GM23338 (cell line): Measurements from ENCODE around the gene PTS. TPM values are rescaled to one million over a fixed set of nuclear protein-coding genes. Genes with fewer than 3 reads are reported as not detected.

ENCODE experiments used
- ATAC-seq: fragments of 200-7000 bp; cut with Tn5 transposase; 3 replicates; pipeline ENCODE4 v1.9.1; 2020
- DNase-seq: peaks from one replicate; pipeline ENCODE4 v3.0.0-alpha.2; 2015; ENCODE audit warnings: low spot score
- H2AFZ ChIP-seq: fragments of 200-600 bp; sonication (generic); 2 replicates; pipeline ENCODE4 v1.8.0; 2016; ENCODE audit warnings: antibody characterized with exemption, mild to moderate bottlenecking, moderate library complexity
- H3F3A ChIP-seq: fragments of 200-600 bp; sonication (generic); replicated peaks from 2 replicates; pipeline ENCODE4 v1.8.0; 2017; ENCODE audit warnings: antibody characterized with exemption, mixed run types, low read depth
- H3K27ac ChIP-seq: fragments of 200-600 bp; sonication (generic); 2 replicates; pipeline ENCODE4 v1.6.1; 2016; ENCODE audit warnings: low read depth
- H3K27me3 ChIP-seq: fragments of 200-600 bp; sonication (generic); 2 replicates; pipeline ENCODE4 v1.8.0; 2016; ENCODE audit warnings: mild to moderate bottlenecking, mixed run types, moderate library complexity; ENCODE audit not compliant: insufficient read depth
- H3K36me3 ChIP-seq: fragments of 200-600 bp; sonication (generic); 2 replicates; pipeline ENCODE4 v1.8.0; 2016; ENCODE audit warnings: mild to moderate bottlenecking; ENCODE audit not compliant: insufficient read depth
- H3K4me1 ChIP-seq: fragments of 200-600 bp; sonication (generic); 2 replicates; pipeline ENCODE4 v1.8.0; 2016; ENCODE audit warnings: mild to moderate bottlenecking, moderate library complexity; ENCODE audit not compliant: insufficient read depth
- H3K4me2 ChIP-seq: fragments of 200-600 bp; sonication (generic); 2 replicates; pipeline ENCODE4 v1.7.1; 2017; ENCODE audit warnings: mixed run types
- H3K4me3 ChIP-seq: fragments of 200-600 bp; sonication (generic); 2 replicates; pipeline ENCODE4 v1.6.1; 2016; ENCODE audit warnings: mixed run types
- H3K79me2 ChIP-seq: fragments of 200-600 bp; sonication (generic); replicated peaks from 2 replicates; pipeline ENCODE4 v1.8.0; 2017; ENCODE audit warnings: mild to moderate bottlenecking; ENCODE audit not compliant: insufficient read depth
- H3K9me2 ChIP-seq: fragments of 200-600 bp; sonication (generic); 2 replicates; pipeline ENCODE4 v1.8.0; 2017; ENCODE audit not compliant: insufficient read depth
- H4K20me1 ChIP-seq: fragments of 200-600 bp; sonication (generic); replicated peaks from 2 replicates; pipeline ENCODE4 v1.8.0; 2017; ENCODE audit warnings: mild to moderate bottlenecking; ENCODE audit not compliant: insufficient read depth
- H3K27ac Mint-ChIP-seq: 2 replicates; pipeline ENCODE4 v1.8.0; 2020; ENCODE audit warnings: inconsistent platforms, mild to moderate bottlenecking, moderate library complexity, mixed read lengths
- H3K27me3 Mint-ChIP-seq: 3 replicates; pipeline ENCODE4 v1.8.0; 2022; ENCODE audit warnings: low read depth, mild to moderate bottlenecking, moderate library complexity, mixed read lengths, inconsistent platforms; ENCODE audit not compliant: insufficient read depth, poor library complexity
- H3K36me3 Mint-ChIP-seq: 3 replicates; pipeline ENCODE4 v1.8.0; 2021; ENCODE audit warnings: low read depth, mild to moderate bottlenecking, inconsistent platforms, moderate library complexity, mixed read lengths
- H3K4me1 Mint-ChIP-seq: 3 replicates; pipeline ENCODE4 v1.8.0; 2020; ENCODE audit warnings: mild to moderate bottlenecking, inconsistent platforms, mixed read lengths
- H3K4me3 Mint-ChIP-seq: 3 replicates; pipeline ENCODE4 v1.8.0; 2021; ENCODE audit warnings: moderate library complexity, mild to moderate bottlenecking, inconsistent platforms, mixed read lengths
- H3K9me3 Mint-ChIP-seq: 3 replicates; pipeline ENCODE4 v1.8.0; 2020; ENCODE audit warnings: moderate library complexity, mild to moderate bottlenecking, inconsistent platforms, mixed read lengths
- CREB1 ChIP-seq: fragments of 250-450 bp; sonication (Bioruptor Pico); IDR thresholded peaks from 2 replicates; pipeline ENCODE4 v1.5.0; 2020; ENCODE audit warnings: low read depth, mild to moderate bottlenecking, moderate library complexity
- EZH2 ChIP-seq: fragments of 200-600 bp; sonication (generic); IDR thresholded peaks from one replicate; pipeline ENCODE4 v1.8.0; 2017; ENCODE audit warnings: antibody characterized with exemption, mild to moderate bottlenecking, low read depth; ENCODE audit not compliant: unreplicated experiment
- EZH2phosphoT487 ChIP-seq: fragments of 200-600 bp; sonication (generic); IDR thresholded peaks from one replicate; pipeline ENCODE4 v1.8.1; 2018; ENCODE audit warnings: antibody characterized with exemption; ENCODE audit not compliant: unreplicated experiment
- JUNB ChIP-seq: IDR thresholded peaks from one replicate; pipeline ENCODE4 v1.6.1; 2016; ENCODE audit warnings: antibody characterized with exemption; ENCODE audit not compliant: unreplicated experiment
- STAT1 ChIP-seq: IDR thresholded peaks from one replicate; pipeline ENCODE4 v1.6.1; 2016; ENCODE audit warnings: antibody characterized with exemption; ENCODE audit not compliant: unreplicated experiment
- ZNF114 ChIP-seq: fragments of 250-450 bp; sonication (Bioruptor Pico); IDR thresholded peaks from 2 replicates; pipeline ENCODE4 v1.5.0; 2020; ENCODE audit warnings: mild to moderate bottlenecking, moderate library complexity
- ZNF331 ChIP-seq: fragments of 250-450 bp; sonication (Bioruptor Pico); IDR thresholded peaks from 2 replicates; pipeline ENCODE4 v1.5.0; 2020; ENCODE audit warnings: low read depth, mild to moderate bottlenecking, moderate library complexity
- polyA plus RNA-seq: library from polyadenylated mRNA; unstranded; fragments of >200 nt; fragmentation: Nextera tagmentation; extraction: Ambion mirVana; gene quantifications from 2 replicates; pipeline ENCODE4 v1.2.1, GENCODE V29; 2016
- total RNA-seq: library from RNA; depleted of rRNA; stranded (reverse); fragments of >200 nt; shearing (Covaris generic); gene quantifications from 2 replicates; pipeline ENCODE4 v1.2.3, GENCODE V29; 2014
- TF ChIP-seq, protein P1 (sequence below): IDR thresholded peaks from one replicate; pipeline ENCODE4 v1.6.1; 2018; ENCODE audit warnings: antibody characterized with exemption; ENCODE audit not compliant: unreplicated experiment
- TF ChIP-seq, protein P2 (sequence below): fragments of 250-450 bp; sonication (Bioruptor Pico); IDR thresholded peaks from 2 replicates; pipeline ENCODE4 v1.5.0; 2020; ENCODE audit warnings: mild to moderate bottlenecking, moderate library complexity

The PTS gene
- total and polyA plus RNA-seq, 2 experiments from 2014 or later, result 19.9 to 85.5 TPM

DNA sequence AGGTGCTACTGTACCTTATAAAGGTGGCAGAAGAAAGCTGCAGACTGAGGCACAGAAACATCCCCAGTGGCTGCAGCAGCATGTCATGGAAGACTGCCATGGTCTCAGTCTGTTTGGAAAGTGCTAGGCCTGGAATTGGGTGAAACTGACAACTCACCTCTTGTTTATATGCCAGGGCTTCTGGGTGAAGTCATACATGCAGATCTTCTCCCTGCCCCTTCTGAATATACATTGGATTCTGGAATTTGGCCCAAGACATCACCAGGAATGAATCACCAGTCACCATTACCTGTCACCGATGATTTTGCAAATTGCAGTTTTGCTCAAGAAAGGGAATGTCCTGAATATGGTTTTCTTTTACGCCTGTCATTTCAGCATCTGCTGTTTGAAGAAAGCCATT lies 34.3 kb downstream of the PTS start, which contains the start of gene PLET1:
Gene PLET1 (minus strand): TSS at position 371 of the 400 bp plus-strand sequence. CDS start 271 bp downstream, at position 100.
- Histone ChIP-seq H3K9me2 (no peaks in the 10 kb centered on the region; the same call in 1 of the 2 replicates), H3K4me3 (no peak within 1 kb of the TSS), H3K27me3 (no peaks in the 10 kb centered on the region), H3K4me2 (no peak within 1 kb of the TSS), H3K36me3 (no peaks in the 10 kb centered on the region), H3K4me1 (no peaks in the 10 kb centered on the region), H3K79me2 (no peaks in the 10 kb centered on the region), H4K20me1 (no peaks in the 10 kb centered on the region), H3K27ac (no peak within 1 kb of the TSS), H2AFZ (no peak within 1 kb of the TSS), H3F3A (no peaks in the 10 kb centered on the region)
- H3K4me1 Mint-ChIP-seq, result no peaks in the 10 kb centered on the region
- ATAC-seq (no peak), DNase-seq (no peak)
- no peaks in the 10 kb centered on the region for H3K9me3 Mint-ChIP-seq
- TF ChIP-seq, protein P1, sequence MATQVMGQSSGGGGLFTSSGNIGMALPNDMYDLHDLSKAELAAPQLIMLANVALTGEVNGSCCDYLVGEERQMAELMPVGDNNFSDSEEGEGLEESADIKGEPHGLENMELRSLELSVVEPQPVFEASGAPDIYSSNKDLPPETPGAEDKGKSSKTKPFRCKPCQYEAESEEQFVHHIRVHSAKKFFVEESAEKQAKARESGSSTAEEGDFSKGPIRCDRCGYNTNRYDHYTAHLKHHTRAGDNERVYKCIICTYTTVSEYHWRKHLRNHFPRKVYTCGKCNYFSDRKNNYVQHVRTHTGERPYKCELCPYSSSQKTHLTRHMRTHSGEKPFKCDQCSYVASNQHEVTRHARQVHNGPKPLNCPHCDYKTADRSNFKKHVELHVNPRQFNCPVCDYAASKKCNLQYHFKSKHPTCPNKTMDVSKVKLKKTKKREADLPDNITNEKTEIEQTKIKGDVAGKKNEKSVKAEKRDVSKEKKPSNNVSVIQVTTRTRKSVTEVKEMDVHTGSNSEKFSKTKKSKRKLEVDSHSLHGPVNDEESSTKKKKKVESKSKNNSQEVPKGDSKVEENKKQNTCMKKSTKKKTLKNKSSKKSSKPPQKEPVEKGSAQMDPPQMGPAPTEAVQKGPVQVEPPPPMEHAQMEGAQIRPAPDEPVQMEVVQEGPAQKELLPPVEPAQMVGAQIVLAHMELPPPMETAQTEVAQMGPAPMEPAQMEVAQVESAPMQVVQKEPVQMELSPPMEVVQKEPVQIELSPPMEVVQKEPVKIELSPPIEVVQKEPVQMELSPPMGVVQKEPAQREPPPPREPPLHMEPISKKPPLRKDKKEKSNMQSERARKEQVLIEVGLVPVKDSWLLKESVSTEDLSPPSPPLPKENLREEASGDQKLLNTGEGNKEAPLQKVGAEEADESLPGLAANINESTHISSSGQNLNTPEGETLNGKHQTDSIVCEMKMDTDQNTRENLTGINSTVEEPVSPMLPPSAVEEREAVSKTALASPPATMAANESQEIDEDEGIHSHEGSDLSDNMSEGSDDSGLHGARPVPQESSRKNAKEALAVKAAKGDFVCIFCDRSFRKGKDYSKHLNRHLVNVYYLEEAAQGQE, result no peak
- TF ChIP-seq CREB1 (no peak), ZNF114 (CRISPR knock-in tag) (no peak), EZH2 (no peak), JUNB (no peak), ZNF331 (CRISPR knock-in tag) (no peak), EZH2phosphoT487 (no peak), STAT1 (no peak)
- TF ChIP-seq, protein P2, sequence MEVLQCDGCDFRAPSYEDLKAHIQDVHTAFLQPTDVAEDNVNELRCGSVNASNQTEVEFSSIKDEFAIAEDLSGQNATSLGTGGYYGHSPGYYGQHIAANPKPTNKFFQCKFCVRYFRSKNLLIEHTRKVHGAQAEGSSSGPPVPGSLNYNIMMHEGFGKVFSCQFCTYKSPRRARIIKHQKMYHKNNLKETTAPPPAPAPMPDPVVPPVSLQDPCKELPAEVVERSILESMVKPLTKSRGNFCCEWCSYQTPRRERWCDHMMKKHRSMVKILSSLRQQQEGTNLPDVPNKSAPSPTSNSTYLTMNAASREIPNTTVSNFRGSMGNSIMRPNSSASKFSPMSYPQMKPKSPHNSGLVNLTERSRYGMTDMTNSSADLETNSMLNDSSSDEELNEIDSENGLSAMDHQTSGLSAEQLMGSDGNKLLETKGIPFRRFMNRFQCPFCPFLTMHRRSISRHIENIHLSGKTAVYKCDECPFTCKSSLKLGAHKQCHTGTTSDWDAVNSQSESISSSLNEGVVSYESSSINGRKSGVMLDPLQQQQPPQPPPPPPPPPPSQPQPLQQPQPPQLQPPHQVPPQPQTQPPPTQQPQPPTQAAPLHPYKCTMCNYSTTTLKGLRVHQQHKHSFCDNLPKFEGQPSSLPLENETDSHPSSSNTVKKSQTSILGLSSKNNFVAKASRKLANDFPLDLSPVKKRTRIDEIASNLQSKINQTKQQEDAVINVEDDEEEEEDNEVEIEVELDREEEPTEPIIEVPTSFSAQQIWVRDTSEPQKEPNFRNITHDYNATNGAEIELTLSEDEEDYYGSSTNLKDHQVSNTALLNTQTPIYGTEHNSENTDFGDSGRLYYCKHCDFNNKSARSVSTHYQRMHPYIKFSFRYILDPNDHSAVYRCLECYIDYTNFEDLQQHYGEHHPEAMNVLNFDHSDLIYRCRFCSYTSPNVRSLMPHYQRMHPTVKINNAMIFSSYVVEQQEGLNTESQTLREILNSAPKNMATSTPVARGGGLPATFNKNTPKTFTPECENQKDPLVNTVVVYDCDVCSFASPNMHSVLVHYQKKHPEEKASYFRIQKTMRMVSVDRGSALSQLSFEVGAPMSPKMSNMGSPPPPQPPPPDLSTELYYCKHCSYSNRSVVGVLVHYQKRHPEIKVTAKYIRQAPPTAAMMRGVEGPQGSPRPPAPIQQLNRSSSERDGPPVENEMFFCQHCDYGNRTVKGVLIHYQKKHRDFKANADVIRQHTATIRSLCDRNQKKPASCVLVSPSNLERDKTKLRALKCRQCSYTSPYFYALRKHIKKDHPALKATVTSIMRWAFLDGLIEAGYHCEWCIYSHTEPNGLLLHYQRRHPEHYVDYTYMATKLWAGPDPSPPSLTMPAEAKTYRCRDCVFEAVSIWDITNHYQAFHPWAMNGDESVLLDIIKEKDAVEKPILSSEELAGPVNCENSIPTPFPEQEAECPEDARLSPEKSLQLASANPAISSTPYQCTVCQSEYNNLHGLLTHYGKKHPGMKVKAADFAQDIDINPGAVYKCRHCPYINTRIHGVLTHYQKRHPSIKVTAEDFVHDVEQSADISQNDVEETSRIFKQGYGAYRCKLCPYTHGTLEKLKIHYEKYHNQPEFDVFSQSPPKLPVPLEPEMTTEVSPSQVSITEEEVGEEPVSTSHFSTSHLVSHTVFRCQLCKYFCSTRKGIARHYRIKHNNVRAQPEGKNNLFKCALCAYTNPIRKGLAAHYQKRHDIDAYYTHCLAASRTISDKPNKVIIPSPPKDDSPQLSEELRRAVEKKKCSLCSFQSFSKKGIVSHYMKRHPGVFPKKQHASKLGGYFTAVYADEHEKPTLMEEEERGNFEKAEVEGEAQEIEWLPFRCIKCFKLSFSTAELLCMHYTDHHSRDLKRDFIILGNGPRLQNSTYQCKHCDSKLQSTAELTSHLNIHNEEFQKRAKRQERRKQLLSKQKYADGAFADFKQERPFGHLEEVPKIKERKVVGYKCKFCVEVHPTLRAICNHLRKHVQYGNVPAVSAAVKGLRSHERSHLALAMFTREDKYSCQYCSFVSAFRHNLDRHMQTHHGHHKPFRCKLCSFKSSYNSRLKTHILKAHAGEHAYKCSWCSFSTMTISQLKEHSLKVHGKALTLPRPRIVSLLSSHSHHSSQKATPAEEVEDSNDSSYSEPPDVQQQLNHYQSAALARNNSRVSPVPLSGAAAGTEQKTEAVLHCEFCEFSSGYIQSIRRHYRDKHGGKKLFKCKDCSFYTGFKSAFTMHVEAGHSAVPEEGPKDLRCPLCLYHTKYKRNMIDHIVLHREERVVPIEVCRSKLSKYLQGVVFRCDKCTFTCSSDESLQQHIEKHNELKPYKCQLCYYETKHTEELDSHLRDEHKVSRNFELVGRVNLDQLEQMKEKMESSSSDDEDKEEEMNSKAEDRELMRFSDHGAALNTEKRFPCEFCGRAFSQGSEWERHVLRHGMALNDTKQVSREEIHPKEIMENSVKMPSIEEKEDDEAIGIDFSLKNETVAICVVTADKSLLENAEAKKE (CRISPR knock-in tag), result no peak
- H3K36me3 Mint-ChIP-seq, result no peaks in the 10 kb centered on the region
- H3K27me3 Mint-ChIP-seq, result peaks cover 1% of the 10 kb centered on the region
- no peak within 1 kb of the TSS for H3K4me3 Mint-ChIP-seq
- H3K27ac Mint-ChIP-seq, result no peak within 1 kb of the TSS
